Gastrocnemius medialis (tissue), 4 donors: ENCODE results near the gene UMPS.

Experiments
- POLR2A ChIP-seq, 2 donors: fragments of 450-650 bp; IDR thresholded peaks; one replicate each; pipeline ENCODE4 v1.6.1; 2017; ENCODE audit warnings: antibody characterized with exemption in 2 of 2, mild to moderate bottlenecking in 2 of 2, moderate library complexity in 2 of 2
- TF ChIP-seq, protein P1 (sequence below), 5 experiments: fragments of 450-650 bp in 3 of 5; fragments of 200-600 bp in 2 of 5; sonication (generic) in 2 of 5; IDR thresholded peaks in 4 of 5; conservative IDR thresholded peaks in 1 of 5; 1 replicate in 4 of 5; 2 replicates in 1 of 5; pipeline ENCODE4 v1.5.1; 2016 to 2019; ENCODE audit warnings: antibody characterized with exemption in 5 of 5, mild to moderate bottlenecking in 3 of 5, moderate library complexity in 3 of 5

DNA sequence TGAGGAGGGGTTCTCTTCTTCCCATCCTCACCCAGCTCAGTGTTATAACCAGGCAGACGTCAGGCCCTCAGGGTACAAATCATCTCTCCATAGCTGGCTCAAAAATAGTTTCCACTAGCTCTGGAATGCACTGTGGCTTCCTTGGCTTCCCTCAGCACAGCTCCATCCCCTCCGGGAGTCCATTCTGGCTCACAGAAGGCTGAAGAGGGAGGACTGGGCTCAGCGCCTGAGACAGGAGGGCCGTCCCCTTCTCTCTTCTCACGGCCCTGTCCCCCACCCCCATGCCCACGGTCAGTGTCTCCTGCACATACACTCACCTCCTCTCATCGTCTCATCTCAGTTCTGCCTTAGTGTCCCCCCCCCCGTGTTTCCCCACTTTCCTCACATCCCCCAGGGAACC is 50.1 kb downstream of the UMPS start:
- TF ChIP-seq, protein P1, sequence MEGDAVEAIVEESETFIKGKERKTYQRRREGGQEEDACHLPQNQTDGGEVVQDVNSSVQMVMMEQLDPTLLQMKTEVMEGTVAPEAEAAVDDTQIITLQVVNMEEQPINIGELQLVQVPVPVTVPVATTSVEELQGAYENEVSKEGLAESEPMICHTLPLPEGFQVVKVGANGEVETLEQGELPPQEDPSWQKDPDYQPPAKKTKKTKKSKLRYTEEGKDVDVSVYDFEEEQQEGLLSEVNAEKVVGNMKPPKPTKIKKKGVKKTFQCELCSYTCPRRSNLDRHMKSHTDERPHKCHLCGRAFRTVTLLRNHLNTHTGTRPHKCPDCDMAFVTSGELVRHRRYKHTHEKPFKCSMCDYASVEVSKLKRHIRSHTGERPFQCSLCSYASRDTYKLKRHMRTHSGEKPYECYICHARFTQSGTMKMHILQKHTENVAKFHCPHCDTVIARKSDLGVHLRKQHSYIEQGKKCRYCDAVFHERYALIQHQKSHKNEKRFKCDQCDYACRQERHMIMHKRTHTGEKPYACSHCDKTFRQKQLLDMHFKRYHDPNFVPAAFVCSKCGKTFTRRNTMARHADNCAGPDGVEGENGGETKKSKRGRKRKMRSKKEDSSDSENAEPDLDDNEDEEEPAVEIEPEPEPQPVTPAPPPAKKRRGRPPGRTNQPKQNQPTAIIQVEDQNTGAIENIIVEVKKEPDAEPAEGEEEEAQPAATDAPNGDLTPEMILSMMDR (IDR thresholded peaks at IDR 0.05 in 4 of 5, conservative IDR thresholded peaks at IDR 0.05 in 1 of 5) = no peak
- TF ChIP-seq POLR2A (IDR thresholded peaks at IDR 0.05) = no peak
